ENCODE data around the gene CRYGA.
"Not testable (repeated sequence)": the region's sequence is repeated elsewhere in the genome, so short reads cannot be mapped to it uniquely, and the experiment has no call there.

CRYGA gene

GRCh38 chr2:208125251-208125650 lies 38.1 kb downstream of the CRYGA start:
- no peak for DNase-seq

DNA sequence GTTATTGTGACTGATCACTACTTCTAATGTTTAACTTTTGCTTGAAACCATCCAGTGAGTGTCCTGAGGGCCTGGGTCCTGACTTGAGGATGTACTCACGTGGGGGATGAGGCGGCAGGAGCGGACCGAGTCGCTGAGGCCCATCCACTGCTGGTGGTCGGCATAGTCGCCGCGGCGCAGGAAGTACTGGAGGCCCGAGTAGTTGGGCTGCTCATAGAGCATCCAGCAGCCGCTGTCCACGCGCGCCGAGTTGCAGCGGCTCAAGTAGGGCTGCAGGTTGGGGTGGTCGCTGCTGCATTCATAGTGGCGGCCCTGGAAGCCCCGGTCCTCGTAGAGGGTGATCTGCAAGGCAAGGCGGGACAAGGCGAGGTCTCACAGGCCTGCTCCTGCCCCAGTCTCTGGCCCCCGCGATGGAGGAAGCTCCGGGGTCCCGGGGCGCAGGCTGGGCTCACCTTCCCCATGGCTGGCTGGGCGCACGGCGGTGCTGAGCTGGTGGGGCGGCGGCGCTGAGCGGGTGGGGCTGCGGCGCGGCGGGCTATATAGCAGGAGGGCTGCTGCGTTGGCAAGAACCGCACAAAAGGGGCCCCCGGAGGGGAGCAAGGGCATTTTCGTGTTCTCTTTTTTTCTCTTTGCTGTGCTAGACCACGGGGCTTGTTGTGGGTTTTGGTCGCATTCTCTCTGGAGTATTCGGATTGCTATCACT lies 39.2 kb downstream of the CRYGA start, which contains the start of gene CRYGD:
CRYGD (minus strand) TSS at position 512 of the 703 bp plus-strand sequence; CDS start at position 461, 51 bp downstream.
- DNase-seq: not testable (repeated sequence)

DNA sequence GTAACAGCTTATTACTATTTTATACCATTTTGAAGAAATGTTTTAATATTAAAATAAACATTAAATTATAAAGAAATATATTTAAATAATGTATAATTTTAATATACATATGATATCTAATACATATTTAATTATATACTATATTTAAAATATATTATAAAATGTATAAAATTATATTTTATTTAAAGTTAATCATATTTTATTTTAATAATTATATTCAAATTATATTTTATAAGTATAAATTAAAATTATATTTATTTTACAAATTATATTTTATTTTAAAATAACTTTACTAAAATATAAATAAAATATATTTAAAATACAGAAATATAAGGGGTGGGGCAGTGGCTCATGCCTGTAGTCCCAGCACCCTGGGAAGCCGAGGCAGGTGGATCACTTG lies 41.1 kb downstream of the CRYGA start:
- no peak for DNase-seq

DNA sequence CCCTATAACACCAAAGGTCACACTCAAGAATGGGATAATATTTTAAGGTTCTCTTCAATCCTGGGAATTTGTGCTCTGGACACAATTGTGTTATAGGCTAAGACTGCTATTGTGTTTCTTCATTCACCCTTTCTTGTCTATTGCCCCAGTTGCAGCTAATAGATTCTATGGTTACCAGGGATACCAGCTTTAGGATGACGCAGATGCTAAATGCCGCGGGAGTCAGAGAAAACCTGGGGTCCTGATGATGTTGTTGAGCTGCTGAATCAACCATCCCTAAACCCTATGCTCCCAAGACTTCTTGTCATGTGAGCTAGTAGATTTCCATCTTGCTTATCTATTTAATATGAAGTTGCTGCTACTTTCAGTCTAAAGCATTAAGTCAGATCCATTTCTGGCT lies 44.5 kb downstream of the CRYGA start:
- DNase-seq: no peak

DNA sequence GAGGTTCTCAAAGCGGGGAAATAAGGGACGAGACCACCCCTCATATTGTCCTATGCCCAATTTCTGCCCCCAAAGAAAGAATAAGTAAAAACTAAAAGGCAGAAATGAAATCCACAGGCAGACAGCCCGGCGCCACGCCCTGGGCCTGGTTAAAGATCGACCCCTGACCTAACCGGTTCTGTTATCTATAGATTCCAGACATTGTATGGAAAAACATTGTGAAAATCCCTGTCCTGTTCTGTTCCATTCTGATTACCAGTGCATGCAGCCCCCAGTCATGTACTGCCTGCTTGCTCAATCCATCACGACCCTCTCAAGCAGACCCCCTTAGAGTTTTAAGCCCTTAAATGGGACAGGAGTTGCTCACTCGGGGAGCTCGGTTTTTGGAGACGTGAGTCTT lies 46.0 kb downstream of the CRYGA start:
- not testable (repeated sequence) for DNase-seq

DNA sequence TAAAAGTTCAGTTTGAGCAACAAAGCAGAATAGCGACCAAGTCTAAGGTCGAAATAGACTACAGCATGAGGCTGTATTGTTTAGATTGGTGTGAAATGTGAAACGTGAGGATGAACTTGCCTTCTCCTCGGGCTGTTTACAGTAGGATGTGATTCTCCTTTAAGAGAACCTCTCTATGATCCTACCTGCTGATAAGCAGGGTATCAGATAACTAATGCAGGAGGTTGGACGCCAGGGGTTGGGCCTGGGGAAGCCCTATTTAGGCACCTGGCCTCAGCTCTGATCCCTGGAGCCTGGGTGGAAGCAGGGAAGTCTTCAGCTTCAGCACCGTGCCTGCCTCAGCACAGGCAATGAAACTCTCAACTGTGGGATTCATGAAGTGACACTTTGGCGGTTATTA lies 50.4 kb downstream of the CRYGA start:
- no peak for DNase-seq

DNA sequence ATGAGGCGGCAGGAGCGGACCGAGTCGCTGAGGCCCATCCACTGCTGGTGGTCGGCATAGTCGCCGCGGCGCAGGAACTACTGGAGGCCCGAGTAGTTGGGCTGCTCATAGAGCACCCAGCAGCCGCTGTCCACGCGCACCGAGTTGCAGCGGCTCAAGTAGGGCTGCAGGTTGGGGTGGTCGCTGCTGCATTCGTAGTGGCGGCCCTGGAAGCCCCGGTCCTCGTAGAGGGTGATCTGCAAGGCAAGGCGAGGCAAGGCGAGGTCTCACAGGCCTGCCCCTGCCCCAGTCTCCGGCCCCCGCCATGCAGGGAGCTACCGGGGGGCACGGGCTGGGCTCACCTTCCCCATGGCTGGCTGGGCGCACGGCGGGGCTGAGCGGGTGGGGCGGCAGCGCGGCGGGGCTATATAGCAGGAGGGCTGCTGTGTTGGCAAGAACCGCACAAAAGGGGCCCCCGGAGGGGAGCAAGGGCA lies 51.1 kb downstream of the CRYGA start:
- DNase-seq: not testable (repeated sequence)

Measured in CD4-positive, alpha-beta T cell treated with Interleukin-12 subunit alpha and Interleukin-12 subunit beta, for 1 hour (primary cell).